HEK293 (cell line): ENCODE data around the gene TAPBPL.

Experiments
- CTCF ChIA-PET: fragments of 350-600 bp; formaldehyde crosslinking; extraction: SDS; loops from one replicate; lab custom pipeline; 2021; ENCODE audit warnings: antibody characterized with exemption; lab: Yijun Ruan, JAX
- POLR2A ChIA-PET: fragments of 300-600 bp; formaldehyde crosslinking; extraction: SDS; loops from one replicate; lab custom pipeline; 2020; ENCODE audit warnings: antibody characterized with exemption, inconsistent platforms; lab: Yijun Ruan, JAX
- H3K27ac ChIP-seq: fragments of 200-500 bp; sonication (Bioruptor generic); 2 replicates; pipeline ENCODE4 v1.5.1; 2014; ENCODE audit warnings: low read depth, low read length, control low read depth, inconsistent platforms; ENCODE audit errors: extremely low read depth
- H3K36me3 ChIP-seq, 2 experiments: fragments of 200-500 bp in 1 of 2; sonication (Bioruptor generic) in 1 of 2; 1 replicate in 1 of 2; 2 replicates in 1 of 2; pipeline ENCODE4 v1.5.1; 2014 to 2017; ENCODE audit warnings: inconsistent platforms in 2 of 2, low read length in 2 of 2; ENCODE audit not compliant: control insufficient read depth in 2 of 2, insufficient read depth in 1 of 2
- H3K4me1 ChIP-seq: fragments of 200-500 bp; sonication (Bioruptor generic); 2 replicates; pipeline ENCODE4 v1.5.1; 2014; ENCODE audit warnings: mild to moderate bottlenecking, low read length, inconsistent platforms; ENCODE audit not compliant: control insufficient read depth, insufficient read depth
- H3K4me3 ChIP-seq: 2 replicates; pipeline ENCODE4 v1.5.1; 2011; ENCODE audit warnings: low read depth, mild to moderate bottlenecking, control low read depth, low read length, moderate library complexity
- H3K9me3 ChIP-seq: fragments of 200-500 bp; sonication (Bioruptor generic); 2 replicates; pipeline ENCODE4 v1.5.1; 2014; ENCODE audit warnings: low read depth, low read length, inconsistent platforms; ENCODE audit not compliant: control insufficient read depth, insufficient read depth
- GLIS2 ChIP-seq: fragments of 450-650 bp; formaldehyde crosslinking; IDR thresholded peaks from 2 replicates; pipeline ENCODE4 v1.5.1; 2016; ENCODE audit warnings: missing biosample characterization, missing genetic modification characterization
- ZFHX2 ChIP-seq: fragments of 450-650 bp; formaldehyde crosslinking; conservative IDR thresholded peaks from 2 replicates; pipeline ENCODE4 v1.5.1; 2016; ENCODE audit warnings: missing biosample characterization, missing genetic modification characterization
- ZNF121 ChIP-seq: fragments of 450-650 bp; formaldehyde crosslinking; IDR thresholded peaks from 2 replicates; pipeline ENCODE4 v1.5.1; 2016; ENCODE audit warnings: missing biosample characterization, missing genetic modification characterization

TAPBPL gene

DNA sequence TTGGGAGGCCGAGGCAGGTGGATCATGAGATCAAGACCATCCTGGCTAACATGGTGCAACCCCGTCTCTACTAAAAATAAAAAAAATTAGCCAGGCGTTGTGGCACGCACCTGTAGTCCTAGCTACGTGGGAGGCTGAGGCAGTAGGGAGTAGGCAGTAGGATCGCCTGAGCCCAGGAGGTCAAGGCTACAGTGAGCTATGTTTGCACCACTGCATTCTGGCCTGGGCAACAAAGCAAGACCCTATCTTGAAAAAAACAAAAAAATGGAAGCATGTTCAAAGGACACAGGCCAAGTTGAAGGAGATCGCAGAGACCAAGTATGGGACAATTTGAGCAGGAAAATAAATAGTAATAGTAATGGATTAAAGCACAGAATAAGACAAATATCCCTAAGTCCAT lies 56.2 kb downstream of the TAPBPL start:
- CTCF ChIA-PET: interaction anchor here (1.2 kb wide), 1 partner anchor 8 kb away, joined by 3 read pairs; no protein-coding TSS in a partner anchor
- POLR2A ChIA-PET: interaction anchor here (0.9 to 1.4 kb wide), 6 partner anchors 13 to 37 kb away, joined by 3 to 11 read pairs (median 4); partner anchors contain the start of genes GAPDH, MRPL51 and VAMP1

More for the DNA sequence above, 56.2 kb downstream of the TAPBPL start:
- Histone ChIP-seq H3K36me3 (peaks cover 58 to 62% of the 10 kb centered on the region in 2 experiments), H3K4me3 (no peak overlapping the region), H3K4me1 (peaks cover 4% of the 10 kb centered on the region; the same call in 1 of the 2 replicates), H3K27ac (peak overlapping the region; percentile 39; the same call in 1 of the 2 replicates), H3K9me3 (no peaks in the 10 kb centered on the region)
- peak; percentile 32; the same call in 1 of the 2 replicates for TF ChIP-seq ZFHX2
- peak; percentile 69 for TF ChIP-seq ZNF121 (tag by site-specific recombination)
- no peak for TF ChIP-seq GLIS2 (tag by site-specific recombination)
